Panc1 (cell line): ENCODE measurements around the gene ALPK1.

Experiments used
- POLR2AphosphoS5 ChIP-seq: IDR thresholded peaks from 2 replicates; pipeline ENCODE4 v1.6.1; 2012; ENCODE audit warnings: mild to moderate bottlenecking, low read depth, low read length, moderate library complexity
- TCF7L2 ChIP-seq: IDR thresholded peaks from 2 replicates; pipeline ENCODE4 v1.6.1; 2011; ENCODE audit warnings: mild to moderate bottlenecking, low read depth, low read length, inconsistent platforms
- TF ChIP-seq, protein P1 (sequence below), 2 experiments: IDR thresholded peaks; 2 replicates each; pipeline ENCODE4 v1.6.1; 2011 to 2012; ENCODE audit warnings: low read depth in 2 of 2, control low read depth in 1 of 2, low read length in 1 of 2, mild to moderate bottlenecking in 1 of 2, moderate library complexity in 1 of 2; ENCODE audit not compliant: insufficient read depth in 1 of 2
- TF ChIP-seq, protein P2 (sequence below): fragments of 450-650 bp; IDR thresholded peaks from 2 replicates; pipeline ENCODE4 v1.5.1; 2017; ENCODE audit warnings: mild to moderate bottlenecking

DNA sequence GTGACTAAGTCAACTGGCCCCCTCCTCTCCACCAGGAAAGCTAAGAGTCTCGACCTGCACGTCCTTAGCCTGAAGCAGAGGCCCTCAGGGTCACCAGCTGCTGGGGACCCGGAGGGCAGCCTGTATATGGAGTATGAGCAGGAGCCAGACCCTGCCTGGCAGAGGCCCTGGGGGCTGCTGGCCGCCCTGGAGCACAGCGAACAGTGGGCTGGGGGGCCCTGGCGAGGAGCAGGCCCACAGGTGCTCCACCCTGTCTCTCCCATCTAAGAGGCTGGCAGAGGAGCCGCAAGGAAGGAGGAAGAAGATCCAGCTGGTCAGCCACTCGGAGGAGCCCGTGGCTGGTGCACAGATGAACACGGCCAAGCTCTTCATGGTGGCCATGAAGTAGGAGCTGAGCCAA lies 61.2 kb downstream of the ALPK1 start:
- TF ChIP-seq, protein P1, sequence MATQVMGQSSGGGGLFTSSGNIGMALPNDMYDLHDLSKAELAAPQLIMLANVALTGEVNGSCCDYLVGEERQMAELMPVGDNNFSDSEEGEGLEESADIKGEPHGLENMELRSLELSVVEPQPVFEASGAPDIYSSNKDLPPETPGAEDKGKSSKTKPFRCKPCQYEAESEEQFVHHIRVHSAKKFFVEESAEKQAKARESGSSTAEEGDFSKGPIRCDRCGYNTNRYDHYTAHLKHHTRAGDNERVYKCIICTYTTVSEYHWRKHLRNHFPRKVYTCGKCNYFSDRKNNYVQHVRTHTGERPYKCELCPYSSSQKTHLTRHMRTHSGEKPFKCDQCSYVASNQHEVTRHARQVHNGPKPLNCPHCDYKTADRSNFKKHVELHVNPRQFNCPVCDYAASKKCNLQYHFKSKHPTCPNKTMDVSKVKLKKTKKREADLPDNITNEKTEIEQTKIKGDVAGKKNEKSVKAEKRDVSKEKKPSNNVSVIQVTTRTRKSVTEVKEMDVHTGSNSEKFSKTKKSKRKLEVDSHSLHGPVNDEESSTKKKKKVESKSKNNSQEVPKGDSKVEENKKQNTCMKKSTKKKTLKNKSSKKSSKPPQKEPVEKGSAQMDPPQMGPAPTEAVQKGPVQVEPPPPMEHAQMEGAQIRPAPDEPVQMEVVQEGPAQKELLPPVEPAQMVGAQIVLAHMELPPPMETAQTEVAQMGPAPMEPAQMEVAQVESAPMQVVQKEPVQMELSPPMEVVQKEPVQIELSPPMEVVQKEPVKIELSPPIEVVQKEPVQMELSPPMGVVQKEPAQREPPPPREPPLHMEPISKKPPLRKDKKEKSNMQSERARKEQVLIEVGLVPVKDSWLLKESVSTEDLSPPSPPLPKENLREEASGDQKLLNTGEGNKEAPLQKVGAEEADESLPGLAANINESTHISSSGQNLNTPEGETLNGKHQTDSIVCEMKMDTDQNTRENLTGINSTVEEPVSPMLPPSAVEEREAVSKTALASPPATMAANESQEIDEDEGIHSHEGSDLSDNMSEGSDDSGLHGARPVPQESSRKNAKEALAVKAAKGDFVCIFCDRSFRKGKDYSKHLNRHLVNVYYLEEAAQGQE (IDR thresholded peaks at IDR 0.05; ENCODE audit: insufficient read depth in 1 of 2, low read depth in 2 of 2, low read length in 1 of 2): no peak
- TF ChIP-seq, protein P2, sequence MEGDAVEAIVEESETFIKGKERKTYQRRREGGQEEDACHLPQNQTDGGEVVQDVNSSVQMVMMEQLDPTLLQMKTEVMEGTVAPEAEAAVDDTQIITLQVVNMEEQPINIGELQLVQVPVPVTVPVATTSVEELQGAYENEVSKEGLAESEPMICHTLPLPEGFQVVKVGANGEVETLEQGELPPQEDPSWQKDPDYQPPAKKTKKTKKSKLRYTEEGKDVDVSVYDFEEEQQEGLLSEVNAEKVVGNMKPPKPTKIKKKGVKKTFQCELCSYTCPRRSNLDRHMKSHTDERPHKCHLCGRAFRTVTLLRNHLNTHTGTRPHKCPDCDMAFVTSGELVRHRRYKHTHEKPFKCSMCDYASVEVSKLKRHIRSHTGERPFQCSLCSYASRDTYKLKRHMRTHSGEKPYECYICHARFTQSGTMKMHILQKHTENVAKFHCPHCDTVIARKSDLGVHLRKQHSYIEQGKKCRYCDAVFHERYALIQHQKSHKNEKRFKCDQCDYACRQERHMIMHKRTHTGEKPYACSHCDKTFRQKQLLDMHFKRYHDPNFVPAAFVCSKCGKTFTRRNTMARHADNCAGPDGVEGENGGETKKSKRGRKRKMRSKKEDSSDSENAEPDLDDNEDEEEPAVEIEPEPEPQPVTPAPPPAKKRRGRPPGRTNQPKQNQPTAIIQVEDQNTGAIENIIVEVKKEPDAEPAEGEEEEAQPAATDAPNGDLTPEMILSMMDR: no peak
- TF ChIP-seq TCF7L2 (no peak), POLR2AphosphoS5 (no peak)
